Skeletal muscle tissue (tissue), 4 donors: ENCODE measurements around the gene SEMA4C. TPM values are rescaled to one million over a fixed set of nuclear protein-coding genes. Genes with fewer than 3 reads are reported as not detected.
A peak's percentile ranks its signal among the peaks of the same experiment; 100 is the strongest.

Experiments
- H3K27ac ChIP-seq: one replicate; pipeline ENCODE4 v1.7.0; 2013; ENCODE audit warnings: mild to moderate bottlenecking, low read depth, low read length, inconsistent platforms
- H3K27me3 ChIP-seq, 3 donors: one replicate each; pipeline ENCODE4 v1.7.0; 2013; ENCODE audit warnings: low read length in 3 of 3; ENCODE audit not compliant: control insufficient read depth in 3 of 3, insufficient read depth in 3 of 3
- H3K36me3 ChIP-seq, 3 donors: one replicate each; pipeline ENCODE4 v1.7.0; 2013; ENCODE audit warnings: low read length in 3 of 3; ENCODE audit not compliant: control insufficient read depth in 3 of 3, insufficient read depth in 3 of 3
- H3K4me1 ChIP-seq, 3 donors: one replicate each; pipeline ENCODE4 v1.7.0; 2013; ENCODE audit warnings: low read length in 3 of 3, mild to moderate bottlenecking in 3 of 3; ENCODE audit not compliant: control insufficient read depth in 3 of 3, insufficient read depth in 3 of 3
- H3K4me3 ChIP-seq, 3 donors: one replicate each; pipeline ENCODE4 v1.7.0; 2013; ENCODE audit warnings: low read length in 3 of 3
- H3K9ac ChIP-seq, 3 donors: one replicate each; pipeline ENCODE4 v1.7.0; 2013; ENCODE audit warnings: low read length in 3 of 3, mild to moderate bottlenecking in 3 of 3, moderate library complexity in 2 of 3, low read depth in 1 of 3
- H3K9me3 ChIP-seq, 3 donors: one replicate each; pipeline ENCODE4 v1.7.0; 2013; ENCODE audit warnings: low read length in 3 of 3; ENCODE audit not compliant: control insufficient read depth in 3 of 3
- total RNA-seq: library from RNA; depleted of rRNA; stranded (reverse); fragments of >200 nt; gene quantifications from one replicate; pipeline ENCODE4 v1.2.3, GENCODE V29; 2014
- donor health status: Osteomylitis.

Gene SEMA4C
- total RNA-seq, 1 donor from 2014 or later, result 29.7 TPM

DNA sequence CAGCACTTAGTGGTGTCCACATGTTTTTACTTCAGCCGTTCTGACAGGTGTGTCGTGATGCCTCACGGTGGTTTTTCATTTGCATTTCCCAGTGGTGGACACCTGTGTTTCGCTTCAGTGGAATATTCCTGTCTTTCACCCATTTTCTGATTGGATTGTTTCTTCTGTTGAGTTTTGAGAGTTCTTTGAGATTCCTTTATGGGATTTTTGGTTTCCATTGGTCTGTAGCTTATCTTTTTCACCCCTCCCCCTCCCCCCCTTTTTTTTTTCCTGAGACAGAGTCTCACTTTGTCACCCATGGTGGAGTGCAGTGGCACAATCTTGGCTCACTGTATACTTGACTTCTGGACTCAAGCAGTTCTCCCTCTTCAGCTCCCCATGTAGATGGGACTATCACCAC is 34.0 kb downstream of the SEMA4C start:
- no peak overlapping the region for H3K9ac ChIP-seq
- no peaks in the 10 kb centered on the region for H3K9me3 ChIP-seq
- H3K36me3 ChIP-seq, result peaks cover 48 to 53% (median 50%) of the 10 kb centered on the region in 3 donors
- H3K27me3 ChIP-seq, result no peaks in the 10 kb centered on the region
- H3K4me3 ChIP-seq, result no peak overlapping the region
- peaks cover 35 to 56% (median 45%) of the 10 kb centered on the region in 3 donors for H3K4me1 ChIP-seq
- H3K27ac ChIP-seq, result peak overlapping the region; percentile 47

DNA sequence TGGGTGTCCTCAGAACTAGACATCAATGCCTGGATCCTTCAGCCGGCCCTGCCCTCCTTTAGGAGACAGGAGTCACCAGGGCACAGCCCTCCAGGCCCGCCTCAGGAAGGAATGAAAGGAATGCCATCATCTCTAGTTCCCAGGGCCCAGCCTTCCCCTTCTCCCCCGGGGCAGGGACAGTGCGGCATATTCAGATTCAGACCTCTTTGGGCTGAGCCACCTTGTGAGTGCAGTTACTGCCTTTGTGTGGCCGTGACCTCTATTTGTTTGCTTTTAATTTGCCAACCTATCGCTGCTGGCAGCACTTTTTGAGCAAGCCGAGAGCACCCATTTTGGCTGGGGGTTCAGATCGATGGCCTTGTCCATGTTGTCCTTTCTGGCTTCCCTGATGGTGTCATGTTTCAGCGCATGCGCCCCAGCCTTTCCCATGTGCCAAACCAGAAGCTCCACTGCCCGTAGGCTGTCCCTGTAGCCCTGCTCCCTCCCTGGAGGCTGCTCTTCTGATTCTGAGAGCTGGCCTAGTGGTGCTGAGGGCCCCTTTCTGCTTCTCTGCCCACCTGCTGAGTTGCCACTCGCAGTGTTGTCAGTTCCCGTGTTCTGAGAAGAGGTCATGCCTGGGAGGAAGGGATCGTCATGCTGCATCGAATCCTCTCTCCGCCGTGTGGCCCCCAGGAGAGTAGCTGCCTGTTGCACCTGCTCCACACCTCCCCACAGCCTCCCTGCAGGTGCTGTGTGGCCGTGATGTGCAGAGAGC is 36.9 kb downstream of the SEMA4C start:
- Histone ChIP-seq H3K4me3 (peak overlapping the region in 2 of 3 donors; percentile 10 to 60), H3K9me3 (no peaks in the 10 kb centered on the region), H3K27me3 (no peaks in the 10 kb centered on the region), H3K9ac (peak overlapping the region in 2 of 3 donors; percentile 23 to 75), H3K27ac (peak overlapping the region; percentile 59), H3K36me3 (peaks cover 40 to 51% (median 40%) of the 10 kb centered on the region in 3 donors), H3K4me1 (peaks cover 18 to 30% (median 21%) of the 10 kb centered on the region in 3 donors)

DNA sequence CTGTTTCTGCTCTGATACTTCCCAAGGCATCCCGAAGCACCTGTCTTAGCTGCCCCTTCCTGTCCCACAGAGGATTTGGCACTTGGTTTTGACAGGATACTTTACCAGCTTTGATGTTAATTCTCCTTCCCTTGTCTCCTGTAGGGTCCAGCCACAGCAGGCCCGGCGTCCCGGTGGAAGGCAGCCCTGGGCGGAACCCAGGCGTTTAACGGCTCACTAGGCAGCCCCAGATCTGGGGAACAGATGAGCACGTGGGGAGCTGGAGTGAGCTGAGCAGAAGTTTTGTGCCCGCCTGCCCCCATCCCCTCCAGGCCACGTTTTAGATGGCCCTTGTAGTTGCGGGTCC is 37.5 kb downstream of the SEMA4C start:
- Histone ChIP-seq H3K9me3 (no peaks in the 10 kb centered on the region), H3K27me3 (no peaks in the 10 kb centered on the region), H3K36me3 (peaks cover 40 to 51% (median 41%) of the 10 kb centered on the region in 3 donors), H3K4me3 (peak overlapping the region in 1 of 3 donors; percentile 58), H3K4me1 (peaks cover 18 to 26% (median 21%) of the 10 kb centered on the region in 3 donors), H3K27ac (peak overlapping the region; percentile 59), H3K9ac (peak overlapping the region in 2 of 3 donors; percentile 23 to 75)

DNA sequence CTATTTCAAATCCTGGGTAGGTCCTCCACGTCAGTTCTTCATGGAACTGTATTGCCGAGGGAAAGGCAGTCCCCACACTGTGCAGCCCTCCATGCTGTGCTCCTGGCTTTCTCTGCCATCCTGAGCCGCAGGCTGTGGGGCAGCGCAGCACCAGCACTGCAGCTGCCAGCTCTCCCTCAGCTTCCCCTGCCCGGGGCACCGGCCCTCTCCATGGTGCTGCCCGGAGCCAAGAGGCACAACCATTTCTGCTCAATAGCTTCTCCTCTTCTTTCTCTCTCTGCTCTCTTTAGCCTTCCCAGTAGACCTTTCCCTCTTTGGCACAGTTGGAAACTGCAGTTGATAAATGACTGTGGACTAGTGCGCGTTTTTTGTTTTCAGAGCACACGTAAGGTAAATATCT is 38.2 kb downstream of the SEMA4C start:
- peak overlapping the region in 1 of 3 donors; percentile 45 for H3K9ac ChIP-seq
- peak overlapping the region; percentile 59 for H3K27ac ChIP-seq

DNA sequence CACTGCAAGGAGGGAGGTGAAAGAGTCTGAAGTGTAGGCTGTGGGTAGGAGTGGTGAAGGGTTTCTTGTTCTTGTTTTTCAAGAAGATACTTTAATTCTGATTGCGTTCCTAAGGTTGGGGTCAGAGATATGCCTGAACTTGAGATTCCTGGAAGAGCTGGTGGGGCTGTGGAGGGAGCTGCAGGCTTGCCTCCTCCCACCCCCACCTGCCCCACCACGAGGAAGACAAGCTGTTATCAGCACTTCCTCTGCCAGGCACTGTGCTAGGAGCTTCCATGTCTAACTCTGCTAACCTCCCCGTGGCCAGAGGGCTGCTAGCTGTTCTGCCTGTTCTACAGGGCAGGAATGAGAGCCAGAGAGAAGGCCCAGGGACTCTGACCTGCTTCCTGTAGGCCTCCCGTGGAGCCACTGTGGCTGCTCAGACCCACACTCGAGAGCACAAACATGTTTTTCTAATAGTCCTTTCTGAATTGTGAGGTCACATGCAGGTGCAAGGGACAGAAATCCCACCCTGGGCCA is 39.8 kb downstream of the SEMA4C start:
- Histone ChIP-seq H3K9me3 (no peaks in the 10 kb centered on the region), H3K4me3 (no peak overlapping the region), H3K36me3 (peaks cover 53 to 62% (median 54%) of the 10 kb centered on the region in 3 donors), H3K27ac (no peak overlapping the region), H3K27me3 (no peaks in the 10 kb centered on the region), H3K4me1 (peaks cover 18 to 26% (median 21%) of the 10 kb centered on the region in 3 donors), H3K9ac (no peak overlapping the region)

More for the DNA sequence above, 38.2 kb downstream of the SEMA4C start:
- no peak overlapping the region for H3K4me3 ChIP-seq
- peaks cover 18 to 26% (median 21%) of the 10 kb centered on the region in 3 donors for H3K4me1 ChIP-seq
- peaks cover 42 to 51% (median 43%) of the 10 kb centered on the region in 3 donors for H3K36me3 ChIP-seq
- H3K27me3 ChIP-seq, result no peaks in the 10 kb centered on the region
- no peaks in the 10 kb centered on the region for H3K9me3 ChIP-seq

DNA sequence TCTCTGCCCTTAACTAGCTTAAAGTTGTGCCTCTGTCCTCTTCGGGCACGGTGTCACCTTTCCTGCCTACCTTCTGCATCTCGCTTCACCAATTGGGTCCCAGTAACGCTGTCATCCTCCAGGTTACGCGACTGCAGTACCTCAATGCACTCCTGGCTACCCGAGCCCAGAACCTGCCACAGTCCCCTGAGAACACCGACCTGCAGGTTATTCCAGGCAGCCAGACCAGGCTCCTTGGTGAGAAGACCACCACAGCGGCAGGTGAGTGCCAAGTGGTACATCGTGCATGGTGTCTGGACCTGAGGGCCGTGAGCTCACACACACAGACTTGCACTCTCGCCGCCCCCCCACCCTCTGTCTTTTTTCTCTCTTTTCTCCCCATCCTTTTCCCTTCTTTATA is 41.0 kb downstream of the SEMA4C start:
- Histone ChIP-seq H3K4me3 (no peak overlapping the region), H3K27ac (no peak overlapping the region), H3K9me3 (no peaks in the 10 kb centered on the region), H3K36me3 (peaks cover 55 to 65% (median 61%) of the 10 kb centered on the region in 3 donors), H3K4me1 (peaks cover 21 to 31% (median 22%) of the 10 kb centered on the region in 3 donors), H3K9ac (peak overlapping the region in 1 of 3 donors; percentile 8), H3K27me3 (no peaks in the 10 kb centered on the region)

DNA sequence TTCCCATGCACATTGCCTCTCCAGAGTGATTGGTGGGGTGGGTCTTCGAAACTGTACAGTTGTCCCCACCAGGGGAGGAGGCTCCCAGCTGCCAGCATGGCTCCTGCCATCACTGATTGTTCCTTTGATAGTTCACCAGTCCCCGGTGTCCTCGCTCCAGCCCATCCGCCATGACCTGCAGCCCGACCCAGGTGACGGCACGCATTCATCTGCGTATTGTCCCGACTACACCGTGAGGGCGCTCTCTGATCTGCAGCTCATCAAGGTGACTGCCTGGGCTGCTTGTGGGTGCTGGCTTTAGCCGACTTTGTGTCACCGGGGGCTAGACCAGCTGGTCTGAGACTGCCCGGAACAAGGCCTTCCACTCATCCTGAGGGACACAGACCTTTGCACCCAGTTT is 41.4 kb downstream of the SEMA4C start:
- peaks cover 19 to 33% (median 20%) of the 10 kb centered on the region in 3 donors for H3K4me1 ChIP-seq
- no peaks in the 10 kb centered on the region for H3K9me3 ChIP-seq
- no peak overlapping the region for H3K4me3 ChIP-seq
- H3K9ac ChIP-seq, result peak overlapping the region in 1 of 3 donors; percentile 8
- no peaks in the 10 kb centered on the region for H3K27me3 ChIP-seq
- no peak overlapping the region for H3K27ac ChIP-seq
- H3K36me3 ChIP-seq, result peaks cover 58 to 65% (median 61%) of the 10 kb centered on the region in 3 donors

DNA sequence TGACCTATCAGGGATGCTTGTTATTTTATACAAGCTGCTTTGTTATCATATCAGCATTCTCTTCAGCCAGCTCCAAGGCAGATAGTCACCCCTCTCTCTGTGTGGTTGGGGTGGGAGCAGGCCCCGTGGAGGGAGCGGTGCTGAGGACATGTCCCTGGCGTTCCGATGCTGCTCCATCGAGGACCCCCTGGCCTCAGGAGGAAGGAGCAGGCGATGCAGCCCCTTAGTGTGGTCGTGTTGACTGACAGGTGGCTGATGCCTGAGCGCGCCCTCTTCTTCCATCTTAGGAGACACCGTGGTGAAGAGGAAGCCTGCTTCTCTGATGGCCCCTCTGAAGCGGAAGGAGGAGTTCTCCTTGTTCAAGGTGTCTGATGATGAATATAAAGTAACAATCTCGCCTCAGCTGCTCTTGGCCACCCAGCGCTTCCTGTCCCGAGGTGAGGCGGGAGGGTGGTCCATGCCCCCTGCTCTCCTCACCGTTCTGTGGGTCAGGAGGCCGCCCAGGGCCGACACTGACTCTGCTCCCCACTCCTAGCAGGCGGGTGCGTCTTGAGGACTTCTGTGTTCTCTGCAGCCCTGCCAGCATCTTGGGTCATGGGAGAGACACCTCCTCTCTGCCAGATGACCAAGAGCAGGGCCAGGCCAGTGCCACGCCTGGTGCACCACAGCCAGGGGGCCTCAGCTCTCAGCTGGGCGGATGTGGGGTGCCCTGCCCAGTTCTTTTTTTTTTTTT is 43.2 kb downstream of the SEMA4C start:
- Histone ChIP-seq H3K27me3 (no peaks in the 10 kb centered on the region), H3K9ac (no peak overlapping the region), H3K4me1 (peaks cover 14 to 30% (median 14%) of the 10 kb centered on the region in 3 donors), H3K27ac (no peak overlapping the region), H3K9me3 (no peaks in the 10 kb centered on the region), H3K4me3 (no peak overlapping the region), H3K36me3 (peaks cover 59 to 61% (median 60%) of the 10 kb centered on the region in 3 donors)

DNA sequence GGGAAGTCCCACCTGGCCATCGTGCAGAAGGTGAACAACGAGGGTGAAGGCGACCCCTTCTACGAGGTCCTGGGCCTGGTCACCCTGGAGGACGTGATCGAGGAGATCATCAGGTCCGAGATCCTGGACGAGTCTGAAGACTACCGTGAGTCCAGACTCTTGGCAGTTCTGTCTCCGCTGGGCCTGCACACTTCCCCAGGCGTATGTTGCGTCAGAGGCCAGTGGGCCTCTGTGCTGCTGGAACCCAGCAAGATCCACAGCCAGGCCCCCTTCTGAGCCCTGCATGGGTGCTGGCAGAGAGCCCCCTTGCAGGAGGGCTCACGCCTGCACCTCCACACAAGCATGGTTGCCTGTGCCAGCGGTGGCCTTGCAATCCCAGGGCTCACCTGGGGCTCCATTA is 44.8 kb downstream of the SEMA4C start:
- H3K9me3 ChIP-seq, result no peaks in the 10 kb centered on the region
- peaks cover 29 to 42% (median 30%) of the 10 kb centered on the region in 3 donors for H3K4me1 ChIP-seq
- no peak overlapping the region for H3K4me3 ChIP-seq
- no peaks in the 10 kb centered on the region for H3K27me3 ChIP-seq
- no peak overlapping the region for H3K27ac ChIP-seq
- H3K36me3 ChIP-seq, result peaks cover 43 to 45% (median 44%) of the 10 kb centered on the region in 3 donors
- no peak overlapping the region for H3K9ac ChIP-seq
